NCI-H2196 (cell line): ENCODE results near the gene DNMT1.

Source experiments
- DNase-seq: peaks from one replicate; lab custom pipeline; 2025; ENCODE audit not compliant: unreplicated experiment; lab: John Stamatoyannopoulos, UW

DNMT1 gene

GRCh38 chr19:10100163-10100785 lies 94.5 kb downstream of the DNMT1 start:
- DNase-seq = no peak

GRCh38 chr19:10096615-10096963 lies 98.2 kb downstream of the DNMT1 start:
- peak; percentile 57 for DNase-seq

- DNase-seq = peak; percentile 96
Observed at GRCh38 chr19:10095948-10096614, 98.7 kb downstream of the DNMT1 start.

GRCh38 chr19:10095622-10095947 lies 99.2 kb downstream of the DNMT1 start:
- DNase-seq = no peak

GRCh38 chr19:10093295-10094186 lies 101.2 kb downstream of the DNMT1 start:
- no peak for DNase-seq

GRCh38 chr19:10092648-10093294 lies 102.0 kb downstream of the DNMT1 start:
- no peak for DNase-seq

GRCh38 chr19:10091895-10092641 lies 102.7 kb downstream of the DNMT1 start:
- DNase-seq = no peak

GRCh38 chr19:10091370-10091687 lies 103.4 kb downstream of the DNMT1 start:
- no peak for DNase-seq

- no peak for DNase-seq
Observed at GRCh38 chr19:10089801-10090375, 104.9 kb downstream of the DNMT1 start.

- DNase-seq = no peak
Observed at GRCh38 chr19:10088949-10089554, 105.7 kb downstream of the DNMT1 start.

GRCh38 chr19:10087296-10088061 lies 107.3 kb downstream of the DNMT1 start:
- DNase-seq = no peak

- DNase-seq = no peak
Observed at GRCh38 chr19:10086591-10087192, 108.1 kb downstream of the DNMT1 start.

GRCh38 chr19:10085641-10086590 lies 108.8 kb downstream of the DNMT1 start, which contains the start of gene SHFL:
Gene SHFL (plus strand): TSS chr19:10086317. CDS start chr19:10086428, 111 bp downstream.
- DNase-seq = peak; percentile 69

- no peak for DNase-seq
Observed at GRCh38 chr19:10084803-10085202, 110.0 kb downstream of the DNMT1 start.

GRCh38 chr19:10083911-10084310 lies 110.8 kb downstream of the DNMT1 start:
- no peak for DNase-seq
